ENCODE results near the gene EFNA5.

EFNA5 gene

GRCh38 chr5:107571621-107572536 lies 98.9 kb downstream of the EFNA5 start (continued):
- no peak for TF ChIP-seq ZNF214 (tag by site-specific recombination; IDR thresholded peaks at IDR 0.05; ENCODE audit: borderline replicate concordance)
- TF ChIP-seq ZSCAN30 (tag by site-specific recombination; IDR thresholded peaks at IDR 0.05), result peak; percentile 94
- no peak for TF ChIP-seq ZFP41 (tag by site-specific recombination; IDR thresholded peaks at IDR 0.05; ENCODE audit: borderline replicate concordance)
- TF ChIP-seq, protein P1, sequence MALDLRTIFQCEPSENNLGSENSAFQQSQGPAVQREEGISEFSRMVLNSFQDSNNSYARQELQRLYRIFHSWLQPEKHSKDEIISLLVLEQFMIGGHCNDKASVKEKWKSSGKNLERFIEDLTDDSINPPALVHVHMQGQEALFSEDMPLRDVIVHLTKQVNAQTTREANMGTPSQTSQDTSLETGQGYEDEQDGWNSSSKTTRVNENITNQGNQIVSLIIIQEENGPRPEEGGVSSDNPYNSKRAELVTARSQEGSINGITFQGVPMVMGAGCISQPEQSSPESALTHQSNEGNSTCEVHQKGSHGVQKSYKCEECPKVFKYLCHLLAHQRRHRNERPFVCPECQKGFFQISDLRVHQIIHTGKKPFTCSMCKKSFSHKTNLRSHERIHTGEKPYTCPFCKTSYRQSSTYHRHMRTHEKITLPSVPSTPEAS (tag by site-specific recombination; IDR thresholded peaks at IDR 0.05), result peak; percentile 18; the same call in 1 of the 2 replicates
- TF ChIP-seq ZNF621 (tag by site-specific recombination; IDR thresholded peaks at IDR 0.05), result no peak
- no peak for TF ChIP-seq ZNF248 (tag by site-specific recombination; IDR thresholded peaks at IDR 0.05)
- TF ChIP-seq SCRT1 (tag by site-specific recombination; IDR thresholded peaks at IDR 0.05; ENCODE audit: borderline replicate concordance), result peak; percentile 9; the same call in 1 of the 2 replicates
- TF ChIP-seq ZNF777 (tag by site-specific recombination; IDR thresholded peaks at IDR 0.05; ENCODE audit: borderline replicate concordance), result no peak
- TF ChIP-seq ZNF768 (tag by site-specific recombination; IDR thresholded peaks at IDR 0.05), result no peak
- TF ChIP-seq REST (tag by site-specific recombination; IDR thresholded peaks at IDR 0.05), result peak; percentile 64; the same call in 1 of the 2 replicates
- TF ChIP-seq ZBTB44 (tag by site-specific recombination; IDR thresholded peaks at IDR 0.05), result peak; percentile 82
- peak; percentile 53; the same call in 1 of the 2 replicates for TF ChIP-seq ZNF654 (tag by site-specific recombination; IDR thresholded peaks at IDR 0.05; ENCODE audit: low read depth)
- no peak for TF ChIP-seq ZNF530 (tag by site-specific recombination; IDR thresholded peaks at IDR 0.05; ENCODE audit: low read depth)
- TF ChIP-seq OSR2 (tag by site-specific recombination; IDR thresholded peaks at IDR 0.05), result peak; percentile 73
- peak; percentile 89 for TF ChIP-seq ZEB2 (tag by site-specific recombination; IDR thresholded peaks at IDR 0.05)
- TF ChIP-seq ZNF24 (tag by site-specific recombination; IDR thresholded peaks at IDR 0.05), result peak; percentile 45; the same call in 1 of the 2 replicates
- TF ChIP-seq ZNF121 (tag by site-specific recombination; IDR thresholded peaks at IDR 0.05), result no peak
- no peak for TF ChIP-seq ZNF623 (tag by site-specific recombination; IDR thresholded peaks at IDR 0.05)
- TF ChIP-seq GLIS2 (tag by site-specific recombination; IDR thresholded peaks at IDR 0.05), result no peak
- no peak for TF ChIP-seq ZNF585B (tag by site-specific recombination; IDR thresholded peaks at IDR 0.05)
- TF ChIP-seq ZNF776 (tag by site-specific recombination; IDR thresholded peaks at IDR 0.05; ENCODE audit: borderline replicate concordance), result no peak
- no peak for TF ChIP-seq ZNF221 (tag by site-specific recombination; IDR thresholded peaks at IDR 0.05; ENCODE audit: borderline replicate concordance)
- TF ChIP-seq, protein P2, sequence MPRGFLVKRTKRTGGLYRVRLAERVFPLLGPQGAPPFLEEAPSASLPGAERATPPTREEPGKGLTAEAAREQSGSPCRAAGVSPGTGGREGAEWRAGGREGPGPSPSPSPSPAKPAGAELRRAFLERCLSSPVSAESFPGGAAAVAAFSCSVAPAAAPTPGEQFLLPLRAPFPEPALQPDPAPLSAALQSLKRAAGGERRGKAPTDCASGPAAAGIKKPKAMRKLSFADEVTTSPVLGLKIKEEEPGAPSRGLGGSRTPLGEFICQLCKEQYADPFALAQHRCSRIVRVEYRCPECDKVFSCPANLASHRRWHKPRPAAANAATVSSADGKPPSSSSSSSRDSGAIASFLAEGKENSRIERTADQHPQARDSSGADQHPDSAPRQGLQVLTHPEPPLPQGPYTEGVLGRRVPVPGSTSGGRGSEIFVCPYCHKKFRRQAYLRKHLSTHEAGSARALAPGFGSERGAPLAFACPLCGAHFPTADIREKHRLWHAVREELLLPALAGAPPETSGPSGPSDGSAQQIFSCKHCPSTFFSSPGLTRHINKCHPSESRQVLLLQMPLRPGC (tag by site-specific recombination; IDR thresholded peaks at IDR 0.05), result peak; percentile 29; the same call in 1 of the 2 replicates
- no peak for TF ChIP-seq ZNF645 (tag by site-specific recombination; IDR thresholded peaks at IDR 0.05)
- no peak for TF ChIP-seq ZNF155 (tag by site-specific recombination; IDR thresholded peaks at IDR 0.05)
- TF ChIP-seq ZNF426 (tag by site-specific recombination; IDR thresholded peaks at IDR 0.05), result no peak
- no peak for TF ChIP-seq SETDB1 (IDR thresholded peaks at IDR 0.05; ENCODE audit: insufficient read length, low read length)
- peak; percentile 87 for TF ChIP-seq MZF1 (tag by site-specific recombination; IDR thresholded peaks at IDR 0.05; ENCODE audit: borderline replicate concordance)

All from HEK293 (cell line).